Type B pancreatic cell (in vitro differentiated cells): ENCODE results near the gene FBH1. TPM values are rescaled to one million over a fixed set of nuclear protein-coding genes. Genes with fewer than 3 reads are reported as not detected.

Experiments
- DNase-seq: peaks from one replicate; pipeline ENCODE4 v3.0.0; 2021; ENCODE audit warnings: mixed read lengths; ENCODE audit not compliant: unreplicated experiment; ENCODE audit errors: extremely low spot score
- H3K27ac Mint-ChIP-seq: 2 replicates; pipeline ENCODE4 v1.8.0; 2021; ENCODE audit warnings: mild to moderate bottlenecking, mixed read lengths
- H3K27me3 Mint-ChIP-seq: 2 replicates; pipeline ENCODE4 v1.8.0; 2021; ENCODE audit warnings: mixed read lengths
- H3K36me3 Mint-ChIP-seq: 2 replicates; pipeline ENCODE4 v1.8.0; 2021; ENCODE audit warnings: mixed read lengths
- H3K4me1 Mint-ChIP-seq: one replicate; pipeline ENCODE4 v1.8.0; 2021; ENCODE audit warnings: mixed read lengths; ENCODE audit not compliant: unreplicated experiment
- H3K4me3 Mint-ChIP-seq: 2 replicates; pipeline ENCODE4 v1.8.0; 2021; ENCODE audit warnings: mild to moderate bottlenecking, mixed read lengths
- H3K9me3 Mint-ChIP-seq: 2 replicates; pipeline ENCODE4 v1.8.0; 2021; ENCODE audit warnings: mixed read lengths
- CTCF ChIP-seq: fragments of 200-600 bp; sonication (generic); conservative IDR thresholded peaks from 2 replicates; pipeline ENCODE4 v1.5.0; 2021; ENCODE audit warnings: antibody characterized with exemption, mild to moderate bottlenecking
- total RNA-seq: library from RNA; stranded (reverse); gene quantifications from 2 replicates; pipeline ENCODE4 v1.2.1, GENCODE V29; 2021; ENCODE audit warnings: low replicate concordance

The FBH1 gene
- total RNA-seq, 1 donor from 2014 or later, result 73.0 TPM

DNA sequence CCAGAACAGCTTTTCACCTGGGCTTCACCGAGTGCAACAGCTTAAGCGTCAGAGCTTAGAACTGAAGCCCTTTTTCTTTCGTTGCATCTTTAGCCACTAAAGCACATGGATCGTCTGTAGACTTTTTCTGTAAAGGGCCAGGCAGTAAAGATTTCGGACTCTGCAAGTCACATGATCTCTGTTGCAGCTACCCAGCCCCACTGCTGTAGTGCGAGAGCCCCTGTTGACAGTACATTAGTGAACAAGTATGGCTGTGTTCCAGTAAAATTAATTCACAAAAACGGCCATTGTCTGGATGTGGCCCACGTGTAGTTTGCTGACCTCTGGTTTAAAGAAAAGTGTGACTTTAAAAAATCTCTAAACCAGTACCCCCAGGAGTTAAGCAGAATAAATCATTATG lies 39.4 kb downstream of the FBH1 start:
- H3K27me3 Mint-ChIP-seq, result no peaks in the 10 kb centered on the region
- no peak overlapping the region for H3K27ac Mint-ChIP-seq
- H3K4me3 Mint-ChIP-seq, result no peak overlapping the region
- no peak for TF ChIP-seq CTCF
- H3K9me3 Mint-ChIP-seq, result no peaks in the 10 kb centered on the region
- peaks cover 39% of the 10 kb centered on the region for H3K36me3 Mint-ChIP-seq
- DNase-seq, result no peak
- no peaks in the 10 kb centered on the region for H3K4me1 Mint-ChIP-seq

GRCh38 chr10:5930272-5930671 lies 40.2 kb downstream of the FBH1 start:
- no peaks in the 10 kb centered on the region for H3K4me1 Mint-ChIP-seq
- no peak overlapping the region for H3K4me3 Mint-ChIP-seq
- peaks cover 39% of the 10 kb centered on the region for H3K36me3 Mint-ChIP-seq
- TF ChIP-seq CTCF, result no peak
- no peak overlapping the region for H3K27ac Mint-ChIP-seq
- no peaks in the 10 kb centered on the region for H3K9me3 Mint-ChIP-seq
- DNase-seq, result no peak
- H3K27me3 Mint-ChIP-seq, result no peaks in the 10 kb centered on the region

DNA sequence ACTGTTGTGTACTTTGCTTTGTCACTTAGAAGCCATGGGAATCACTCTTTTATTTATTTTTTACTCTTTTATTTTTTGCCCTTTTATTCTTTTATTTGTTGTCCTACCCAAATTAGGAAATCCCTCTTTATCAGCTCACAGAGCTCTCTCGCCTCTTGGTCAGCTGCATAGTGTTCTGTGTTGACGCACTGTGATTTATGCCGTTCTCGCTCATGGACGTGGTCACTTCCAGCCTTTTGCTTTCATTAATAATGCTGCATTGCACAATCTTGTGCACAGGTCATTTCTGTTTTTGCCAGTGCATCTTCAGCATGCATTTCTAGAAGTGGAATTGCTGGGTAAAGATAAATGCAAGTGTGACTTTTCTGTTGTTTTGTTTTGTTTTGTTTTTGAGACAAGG lies 42.3 kb downstream of the FBH1 start:
- H3K36me3 Mint-ChIP-seq, result peaks cover 41% of the 10 kb centered on the region
- H3K27ac Mint-ChIP-seq, result no peak overlapping the region
- H3K9me3 Mint-ChIP-seq, result no peaks in the 10 kb centered on the region
- no peaks in the 10 kb centered on the region for H3K4me1 Mint-ChIP-seq
- no peaks in the 10 kb centered on the region for H3K27me3 Mint-ChIP-seq
- TF ChIP-seq CTCF, result no peak
- no peak overlapping the region for H3K4me3 Mint-ChIP-seq
- no peak for DNase-seq

DNA sequence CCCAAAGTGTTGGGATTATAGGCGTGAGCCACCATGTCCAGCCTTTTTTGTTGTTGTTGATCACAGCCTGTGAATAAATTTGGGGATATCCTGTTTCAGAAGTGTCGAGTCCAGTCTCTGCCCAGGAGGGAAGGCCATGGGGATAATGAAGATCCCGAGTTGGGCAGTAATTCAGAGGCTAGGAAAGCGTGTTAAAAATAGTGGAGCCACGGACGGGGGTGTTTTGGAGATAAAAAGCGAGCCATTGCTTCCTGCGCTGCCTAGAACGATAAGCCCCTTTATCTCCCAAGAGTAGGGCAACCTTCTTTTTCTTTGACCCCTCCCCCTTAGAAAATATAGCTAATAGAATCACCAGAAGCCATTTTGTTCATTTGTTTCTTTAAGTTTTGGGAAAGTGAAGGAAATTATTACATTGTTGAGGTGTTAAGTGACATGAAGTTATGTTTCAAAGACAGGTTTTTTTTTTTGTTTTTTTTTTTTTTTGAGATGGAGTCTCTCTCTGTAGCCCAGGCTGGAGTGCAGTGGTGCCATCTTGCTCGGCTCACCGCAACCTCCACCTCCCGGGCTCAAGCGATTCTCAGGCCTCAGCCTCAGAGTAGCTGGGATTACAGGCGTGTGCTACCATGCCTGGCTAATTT lies 44.0 kb downstream of the FBH1 start:
- Mint-ChIP-seq H3K36me3 (peaks cover 42% of the 10 kb centered on the region), H3K4me1 (no peaks in the 10 kb centered on the region), H3K9me3 (no peaks in the 10 kb centered on the region), H3K27ac (no peak overlapping the region), H3K4me3 (no peak overlapping the region), H3K27me3 (no peaks in the 10 kb centered on the region)
- no peak for TF ChIP-seq CTCF
- DNase-seq, result no peak

DNA sequence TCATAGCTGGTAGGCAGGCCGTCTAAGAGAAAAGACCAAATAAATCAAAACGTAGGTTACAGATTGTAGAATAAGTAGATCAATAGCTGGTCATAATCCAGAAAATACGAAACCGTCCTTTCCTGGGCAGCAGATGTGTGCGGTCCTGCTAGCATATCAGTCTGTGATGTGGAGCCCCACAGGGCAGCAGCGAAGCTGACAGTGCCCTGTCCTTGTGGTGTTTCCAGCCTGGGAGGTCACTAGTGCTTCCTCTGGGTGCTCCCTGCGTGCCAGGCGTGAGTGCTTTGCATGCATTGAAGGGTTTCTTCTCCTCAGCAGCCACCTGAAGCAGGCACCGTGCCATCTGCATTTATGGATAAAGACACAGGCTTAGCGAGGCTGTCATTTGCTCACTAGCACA lies 45.6 kb downstream of the FBH1 start:
- Mint-ChIP-seq H3K27me3 (no peaks in the 10 kb centered on the region), H3K9me3 (no peaks in the 10 kb centered on the region), H3K36me3 (peaks cover 36% of the 10 kb centered on the region), H3K27ac (no peak overlapping the region), H3K4me3 (no peak overlapping the region), H3K4me1 (no peaks in the 10 kb centered on the region)
- TF ChIP-seq CTCF, result no peak
- DNase-seq, result no peak

GRCh38 chr10:5937016-5937415 lies 47.0 kb downstream of the FBH1 start:
- no peak for TF ChIP-seq CTCF
- H3K9me3 Mint-ChIP-seq, result no peaks in the 10 kb centered on the region
- no peak overlapping the region for H3K27ac Mint-ChIP-seq
- H3K36me3 Mint-ChIP-seq, result peaks cover 25% of the 10 kb centered on the region
- no peak for DNase-seq
- H3K4me1 Mint-ChIP-seq, result no peaks in the 10 kb centered on the region
- H3K4me3 Mint-ChIP-seq, result no peak overlapping the region
- no peaks in the 10 kb centered on the region for H3K27me3 Mint-ChIP-seq
